Measurements from ENCODE around the gene USP43.
"Not testable (repeated sequence)": the region's sequence is repeated elsewhere in the genome, so short reads cannot be mapped to it uniquely, and the experiment has no call there.

USP43 gene

DNA sequence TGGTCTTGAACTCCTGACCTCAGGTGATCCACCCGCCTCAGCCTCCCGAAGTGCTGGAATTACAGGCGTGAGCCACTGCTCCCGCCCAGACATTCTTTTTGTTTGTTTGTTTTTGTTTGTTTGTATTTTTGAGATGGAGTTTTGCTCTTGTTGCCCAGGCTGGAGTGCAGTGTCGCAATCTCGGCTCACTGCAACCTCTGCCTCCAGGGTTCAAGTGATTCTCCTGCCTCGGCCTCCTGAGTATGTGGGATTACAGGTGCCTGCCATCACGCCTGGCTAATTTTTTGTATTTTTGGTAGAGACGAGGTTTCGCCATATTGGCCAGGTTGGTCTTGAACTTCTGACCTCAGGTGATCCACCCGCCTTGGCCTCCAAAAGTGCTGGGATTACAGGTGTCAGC is 18.2 kb downstream of the USP43 start:
- not testable (repeated sequence) for DNase-seq (ENCODE audit: low read depth in 2 of 2, low spot score in 1 of 2)

GRCh38 chr17:9666461-9667050 is 21.2 kb downstream of the USP43 start:
- DNase-seq (ENCODE audit: low read depth in 2 of 2, low spot score in 1 of 2), result no peak

DNA sequence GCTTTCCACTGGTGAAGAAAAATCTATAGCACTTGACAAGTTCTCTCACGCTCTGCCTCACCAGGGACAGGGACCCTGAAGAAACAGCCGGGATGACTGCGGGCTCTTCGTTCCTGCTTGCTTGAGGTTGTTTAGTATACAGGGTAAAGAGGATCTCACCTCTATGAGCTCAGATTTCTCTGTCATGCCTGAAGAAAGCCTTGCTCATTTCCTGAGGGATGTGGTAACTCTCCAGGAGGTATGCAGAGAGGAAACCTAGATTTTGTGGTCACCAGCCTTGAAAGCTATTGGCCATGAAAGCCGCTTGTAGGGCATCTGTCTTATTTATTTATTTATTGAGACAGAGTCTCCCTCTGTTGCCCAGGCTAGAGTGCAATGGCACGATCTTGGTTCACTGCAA is 23.2 kb downstream of the USP43 start:
- DNase-seq (ENCODE audit: low read depth in 2 of 2, low spot score in 1 of 2), result no peak

DNA sequence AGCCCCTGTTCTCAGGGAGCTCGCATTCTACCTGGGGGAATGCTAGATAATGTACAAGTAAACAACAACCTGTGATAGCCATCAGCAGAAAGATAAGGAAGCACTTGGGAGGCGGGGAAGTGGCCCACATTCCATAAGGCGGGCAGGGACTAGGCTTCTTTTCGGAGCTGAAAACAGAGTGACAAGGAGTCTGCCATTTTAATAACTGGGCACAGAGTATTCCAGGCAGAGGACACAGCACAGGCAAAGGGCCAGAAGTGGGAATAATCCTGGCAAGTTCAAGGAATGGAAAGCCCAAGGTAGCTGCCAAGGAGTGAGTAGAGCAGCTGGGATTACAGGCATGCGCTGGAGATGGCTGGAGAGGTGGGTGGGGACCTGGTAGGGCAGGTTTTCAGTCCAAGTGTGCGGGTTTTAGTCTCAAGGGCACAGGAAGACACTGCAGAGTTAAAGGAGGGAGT is 24.3 kb downstream of the USP43 start:
- DNase-seq (ENCODE audit: low read depth in 2 of 2, low spot score in 1 of 2), result no peak

- no peak for DNase-seq (ENCODE audit: low read depth in 2 of 2, low spot score in 1 of 2)
Measured at GRCh38 chr17:9670596-9670995, 25.3 kb downstream of the USP43 start.

DNA sequence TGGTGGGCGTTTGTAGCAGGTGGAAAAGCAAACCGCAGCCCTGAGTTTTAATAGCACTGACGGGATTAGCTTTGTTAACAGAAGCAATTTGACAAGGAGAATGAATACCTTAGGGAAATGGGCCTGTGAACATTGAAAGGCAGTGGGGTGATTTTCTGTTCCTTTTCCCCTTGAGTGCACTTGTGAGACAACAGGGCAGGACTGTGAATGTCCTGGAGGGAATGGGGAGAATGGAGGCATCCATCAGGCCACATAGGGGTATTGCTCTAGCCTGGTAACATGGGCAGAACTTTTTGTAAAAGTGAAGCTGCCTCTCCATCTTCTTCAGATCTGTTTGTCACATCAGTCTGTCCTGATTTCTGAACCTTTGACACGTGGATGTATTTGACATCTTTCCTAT is 26.2 kb downstream of the USP43 start:
- no peak for DNase-seq (ENCODE audit: low read depth in 2 of 2, low spot score in 1 of 2)

- DNase-seq (ENCODE audit: low read depth in 2 of 2, low spot score in 1 of 2), result no peak
Measured at GRCh38 chr17:9672266-9672665, 26.9 kb downstream of the USP43 start.

GRCh38 chr17:9672691-9673090 is 27.4 kb downstream of the USP43 start:
- no peak for DNase-seq (ENCODE audit: low read depth in 2 of 2, low spot score in 1 of 2)

- no peak for DNase-seq (ENCODE audit: low read depth in 2 of 2, low spot score in 1 of 2)
Measured at GRCh38 chr17:9676084-9676483, 30.8 kb downstream of the USP43 start.

- no peak for DNase-seq (ENCODE audit: low read depth in 2 of 2, low spot score in 1 of 2)
Measured at GRCh38 chr17:9676820-9677310, 31.5 kb downstream of the USP43 start.

DNA sequence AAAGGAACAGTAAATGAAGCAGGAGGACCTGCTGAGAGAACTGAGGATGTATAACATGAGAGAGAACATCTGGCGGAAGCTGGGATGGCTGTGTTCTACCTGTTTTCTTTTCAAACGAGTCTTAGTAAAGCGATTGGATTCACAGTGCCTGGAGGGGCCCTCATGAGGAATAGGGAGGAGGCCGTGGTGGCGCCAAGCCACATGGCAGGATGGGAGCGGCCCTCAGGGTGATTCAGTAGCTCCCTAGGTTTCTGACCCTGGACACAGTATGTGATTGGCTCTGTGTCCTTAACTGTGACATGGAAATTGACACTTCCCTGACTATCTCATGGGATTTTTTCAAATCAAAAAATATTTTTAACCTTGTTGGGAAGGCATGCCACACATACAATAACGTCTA is 32.1 kb downstream of the USP43 start:
- no peak for DNase-seq (ENCODE audit: low read depth in 2 of 2, low spot score in 1 of 2)

DNA sequence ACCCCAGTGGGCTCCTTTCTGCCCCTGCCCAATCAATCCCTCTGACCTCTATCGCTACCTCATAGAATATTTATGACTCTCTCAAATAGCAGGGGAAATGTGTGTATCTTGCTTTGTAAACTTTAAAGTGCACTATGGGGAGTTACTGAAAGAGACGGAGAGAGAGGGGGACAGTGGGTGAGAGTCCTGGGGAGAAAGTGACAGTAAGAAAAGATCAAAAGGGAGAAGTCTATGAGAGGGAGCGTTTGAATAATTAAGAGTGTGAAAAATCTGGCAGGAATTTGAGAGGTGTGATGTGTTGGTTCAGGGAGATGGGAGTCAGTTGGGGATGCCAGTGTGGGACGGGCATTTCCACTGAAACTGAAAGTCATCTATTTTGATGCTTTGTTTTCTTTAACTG is 32.6 kb downstream of the USP43 start:
- DNase-seq (ENCODE audit: low read depth in 2 of 2, low spot score in 1 of 2), result no peak

DNA sequence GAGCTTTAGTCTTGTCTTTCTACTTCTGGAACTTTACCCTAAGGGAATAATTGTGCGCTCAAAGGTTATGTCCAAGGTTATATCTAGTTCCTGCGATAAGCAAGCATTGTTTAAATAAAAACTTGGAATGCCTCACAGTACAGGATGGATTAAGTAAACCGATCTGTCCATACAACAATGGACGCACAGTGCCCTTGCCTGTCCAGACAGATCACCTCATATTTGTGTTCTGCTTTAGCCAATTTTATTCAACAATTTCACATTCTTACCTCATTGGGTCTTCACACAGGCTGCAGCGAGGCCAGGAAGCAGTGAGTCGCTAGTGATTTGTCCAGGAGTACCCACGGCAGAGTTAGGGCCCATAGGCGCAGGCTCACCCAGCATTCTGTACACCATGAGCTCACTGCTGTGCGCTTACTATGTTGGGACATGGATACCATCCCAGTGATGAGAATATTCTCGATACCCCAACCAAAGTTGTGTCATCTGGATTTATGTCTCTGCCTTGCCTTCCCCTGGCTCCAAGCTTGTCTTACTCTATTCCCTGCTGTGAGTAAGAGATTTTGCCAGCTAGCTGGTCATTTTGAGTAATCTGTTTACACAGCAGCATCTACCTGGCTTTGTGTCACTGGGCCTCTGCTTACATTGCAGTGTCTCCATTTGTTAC is 39.8 kb downstream of the USP43 start:
- no peak for DNase-seq (ENCODE audit: low read depth in 2 of 2, low spot score in 1 of 2)

- no peak for DNase-seq (ENCODE audit: low read depth in 2 of 2, low spot score in 1 of 2)
Measured at GRCh38 chr17:9693755-9694154, 48.4 kb downstream of the USP43 start.

DNA sequence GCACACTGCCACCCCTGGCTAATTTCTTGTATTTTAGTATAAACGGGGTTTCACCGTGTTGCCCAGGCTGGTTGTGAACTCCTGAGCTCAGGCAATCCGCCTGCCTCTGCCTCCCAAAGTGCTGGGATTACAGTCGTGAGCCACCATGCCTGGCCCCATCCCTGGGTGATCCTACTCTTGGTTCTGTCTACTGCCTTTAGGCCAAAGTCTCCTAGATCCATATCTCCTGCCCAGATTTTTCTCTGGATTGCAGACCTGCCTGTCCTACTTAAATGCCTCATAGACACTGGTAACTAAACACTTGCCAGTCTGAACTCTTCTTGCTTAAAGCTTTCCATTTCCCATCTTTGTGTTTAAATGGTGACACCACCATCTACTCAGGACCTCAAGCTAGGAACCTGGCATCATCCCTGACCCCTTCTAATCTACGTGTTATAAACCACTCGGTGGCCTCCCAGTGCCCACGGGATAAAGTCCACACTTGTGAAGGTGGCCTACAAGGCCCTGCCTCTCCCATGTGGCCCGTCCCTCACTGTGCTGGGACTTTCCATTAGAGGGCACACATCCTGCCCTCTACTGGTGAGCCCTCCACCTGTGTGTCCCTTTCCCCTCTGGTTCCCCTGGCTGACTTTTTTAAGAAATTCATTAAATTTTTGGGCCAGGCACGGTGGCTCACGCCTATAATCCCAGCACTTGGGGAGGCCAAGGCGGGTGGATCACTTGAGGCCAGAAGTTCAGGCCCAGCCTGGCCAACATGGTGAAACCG is 51.1 kb downstream of the USP43 start:
- no peak for DNase-seq (ENCODE audit: low read depth in 2 of 2, low spot score in 1 of 2)

- no peak for DNase-seq (ENCODE audit: low read depth in 2 of 2, low spot score in 1 of 2)
Measured at GRCh38 chr17:9700136-9700535, 54.8 kb downstream of the USP43 start.

DNA sequence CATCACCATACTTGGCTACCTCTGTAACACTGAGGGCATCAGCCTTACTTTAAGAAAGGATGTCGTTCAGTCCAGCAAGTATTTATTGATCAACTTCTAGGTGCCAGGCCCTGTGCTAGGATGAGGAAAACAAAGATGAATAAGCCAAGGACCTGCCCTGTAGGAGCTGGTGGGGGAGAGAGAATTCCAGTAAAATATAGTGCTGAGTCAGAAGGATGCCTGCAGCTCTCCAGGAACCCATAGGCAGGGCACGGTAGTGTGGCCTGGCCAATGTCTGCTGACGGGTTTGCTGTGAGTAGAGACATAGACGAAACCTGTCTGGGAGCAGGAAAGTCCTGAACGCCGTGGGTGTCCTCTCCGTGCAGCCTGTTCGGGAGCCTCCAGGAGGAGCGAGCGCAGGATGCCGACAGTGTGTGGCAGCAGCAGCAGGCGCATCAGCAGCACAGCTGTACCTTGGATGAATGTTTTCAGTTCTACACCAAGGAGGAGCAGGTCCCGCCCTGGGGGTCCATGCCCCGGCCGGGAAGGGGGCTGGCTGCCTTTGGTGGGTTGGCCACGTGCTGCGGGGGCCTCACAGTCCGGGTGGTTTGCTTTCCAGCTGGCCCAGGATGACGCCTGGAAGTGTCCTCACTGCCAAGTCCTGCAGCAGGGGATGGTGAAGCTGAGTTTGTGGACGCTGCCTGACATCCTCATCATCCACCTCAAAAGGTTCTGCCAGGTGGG is 55.6 kb downstream of the USP43 start:
- no peak for DNase-seq (ENCODE audit: low read depth in 2 of 2, low spot score in 1 of 2)

- DNase-seq (ENCODE audit: low read depth in 2 of 2, low spot score in 1 of 2), result no peak
Measured at GRCh38 chr17:9702482-9702881, 57.2 kb downstream of the USP43 start.

- DNase-seq (ENCODE audit: low read depth in 2 of 2, low spot score in 1 of 2), result no peak
Measured at GRCh38 chr17:9702914-9703780, 57.8 kb downstream of the USP43 start.

DNA sequence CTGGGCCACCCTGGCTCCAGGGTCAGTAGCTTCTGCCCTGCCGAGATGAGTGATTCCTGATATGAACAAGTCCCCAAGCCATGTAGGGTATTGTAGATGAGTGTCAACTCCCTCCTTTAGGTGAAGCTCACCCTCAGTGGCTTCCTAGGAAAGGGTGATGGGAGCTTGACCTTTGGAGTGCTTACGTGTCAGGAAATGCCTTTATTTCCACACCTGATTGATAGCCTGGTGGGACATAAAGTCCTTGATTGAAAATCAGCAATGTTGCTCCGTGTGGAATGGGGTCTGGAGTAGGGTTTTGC is 58.4 kb downstream of the USP43 start:
- DNase-seq (ENCODE audit: low read depth in 2 of 2, low spot score in 1 of 2), result no peak

- DNase-seq (ENCODE audit: low read depth in 2 of 2, low spot score in 1 of 2), result no peak
Measured at GRCh38 chr17:9705745-9706144, 60.4 kb downstream of the USP43 start.
